ENCODE measurements around the gene ETV4.

GRCh38 chr17:43515656-43516055 is 30.5 kb downstream of the ETV4 start:
- TF ChIP-seq CTCF (conservative IDR thresholded peaks at IDR 0.05; ENCODE audit: low read length) (no peak), EZH2phosphoT487 (IDR thresholded peaks at IDR 0.05; ENCODE audit: borderline replicate concordance) (no peak)
